Stimulated activated CD4-positive, alpha-beta T cell treated with anti-CD3 and anti-CD28 coated beads, Interleukin-1b, Interleukin-23, amount 100 ng/mL, for 4 hours (primary cell): ENCODE measurements around the gene LOXHD1.

ENCODE experiments used
- DNase-seq, 2 donors: peaks; one replicate each; pipeline ENCODE4 v3.0.0-alpha.2; 2020; ENCODE audit warnings: low read depth in 2 of 2

The LOXHD1 gene

DNA sequence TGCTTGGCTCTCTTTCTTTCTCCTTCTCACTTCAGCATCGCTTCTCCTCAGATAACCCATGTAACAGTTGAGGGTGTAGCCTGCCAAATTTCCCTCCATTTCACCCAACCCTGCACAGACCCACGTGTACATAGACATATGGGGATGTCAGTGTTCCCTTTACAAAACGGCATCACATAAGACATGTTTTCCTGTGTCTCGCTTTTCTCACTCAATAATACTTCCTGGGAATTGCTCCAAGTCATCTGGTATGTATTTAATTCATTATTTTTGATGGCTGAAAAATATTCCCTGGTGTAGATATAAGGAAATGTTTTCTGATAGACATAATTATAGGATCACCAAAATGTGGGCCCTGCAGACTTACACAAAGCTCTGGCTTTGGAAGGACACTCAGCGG lies 176.8 kb downstream of the LOXHD1 start:
- DNase-seq = no peak

DNA sequence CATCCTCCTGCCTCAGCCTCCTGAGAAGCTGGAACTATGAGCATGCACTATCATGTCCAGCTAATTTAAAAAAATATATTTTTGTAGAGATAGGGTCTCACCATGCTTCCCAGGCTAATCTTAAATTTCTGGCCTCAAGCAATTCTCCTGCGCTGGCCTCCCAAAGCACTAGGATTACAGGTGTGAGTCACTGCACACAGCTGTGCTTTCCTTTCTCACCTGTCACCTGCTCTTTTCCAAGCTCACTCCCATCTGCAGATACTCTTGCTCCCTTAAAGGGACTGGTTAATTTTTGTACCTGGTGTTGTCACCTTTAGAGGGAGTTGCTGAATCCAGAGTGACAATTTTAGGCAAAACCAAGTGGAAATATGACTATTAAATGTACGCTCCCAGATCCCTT lies 178.2 kb downstream of the LOXHD1 start:
- no peak for DNase-seq

DNA sequence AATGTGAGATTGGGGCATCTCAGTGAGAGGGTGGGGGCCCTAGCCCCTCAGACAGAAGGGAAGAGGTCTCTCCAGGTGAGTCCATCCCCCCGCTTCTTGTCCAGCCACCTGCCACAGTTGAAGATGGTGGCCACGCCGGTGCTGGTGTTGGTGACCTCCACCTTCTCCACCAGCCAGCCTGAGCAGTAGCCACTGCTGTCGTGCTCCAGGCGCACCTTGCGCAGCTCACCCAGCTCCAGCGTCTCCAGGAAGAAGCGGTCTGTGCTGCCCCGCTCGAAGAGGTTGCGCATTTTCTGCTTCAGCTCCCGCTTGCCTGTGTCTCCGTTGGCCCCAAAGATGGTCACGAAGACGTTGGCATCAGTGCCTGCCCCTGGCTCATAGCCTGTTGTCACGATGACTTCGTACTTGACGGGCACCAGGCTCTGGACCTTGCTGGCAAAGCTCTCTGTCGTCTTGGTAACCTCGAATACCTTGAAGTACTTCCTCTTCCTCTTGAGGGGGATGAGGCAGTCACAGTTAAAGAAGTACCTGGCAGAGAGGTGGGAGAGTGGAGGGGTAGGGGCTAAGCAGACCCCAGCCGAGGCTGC lies 179.5 kb downstream of the LOXHD1 start:
- DNase-seq = no peak

DNA sequence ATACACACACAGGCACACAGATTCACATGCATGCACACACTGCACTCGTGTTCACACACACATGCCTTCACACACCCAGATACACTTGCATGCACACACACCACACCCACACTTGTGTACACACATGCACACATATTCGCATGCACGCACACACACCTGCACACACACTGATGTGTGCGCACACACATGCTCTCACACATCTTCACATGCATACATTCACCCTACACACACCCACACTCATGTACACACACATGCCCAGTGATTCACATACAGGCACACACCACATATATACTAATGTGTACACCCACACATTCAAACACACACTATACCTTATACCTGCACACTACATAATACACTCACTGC lies 181.6 kb downstream of the LOXHD1 start:
- DNase-seq = no peak

DNA sequence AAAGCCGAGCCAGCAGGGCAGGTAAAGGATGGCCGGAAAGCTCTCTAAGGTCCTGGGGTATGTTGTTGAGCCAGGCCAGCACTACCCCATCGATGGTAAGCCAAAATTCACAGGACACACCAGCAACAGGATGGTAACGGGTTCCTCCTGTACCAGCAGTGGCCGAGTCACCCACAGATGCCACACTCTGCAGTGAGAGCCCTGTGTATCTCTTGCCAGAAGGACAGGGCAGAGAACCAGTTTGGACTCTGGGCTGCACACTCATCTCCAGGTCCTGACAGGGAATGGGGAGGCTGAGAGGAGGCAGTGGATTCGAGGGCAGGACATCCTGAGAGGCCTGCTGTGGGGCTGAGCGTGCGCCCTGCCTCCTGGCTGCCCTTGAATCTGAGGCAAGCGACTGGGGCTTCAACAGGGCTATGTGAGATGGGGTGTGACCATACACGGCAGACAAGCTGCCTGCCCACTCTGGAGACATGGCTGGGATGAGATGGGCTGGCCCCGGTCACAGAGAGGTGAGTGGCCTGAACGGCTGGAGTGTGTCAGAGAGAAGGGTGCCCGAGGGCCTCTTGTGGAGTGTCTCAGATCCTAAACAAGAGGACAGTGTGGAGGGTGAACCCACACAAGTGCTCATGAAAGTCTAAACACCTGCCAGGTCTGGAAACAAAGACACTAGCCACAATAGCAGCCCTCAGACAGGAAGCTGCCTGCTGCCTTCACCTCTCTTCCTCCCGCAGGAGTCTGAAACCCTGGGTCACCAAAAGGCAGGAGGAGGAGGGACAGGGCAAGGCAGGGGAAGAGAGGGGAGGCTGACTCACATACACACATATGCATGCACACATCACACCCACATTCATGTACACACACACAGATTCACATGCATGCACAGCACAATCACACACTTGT lies 182.3 kb downstream of the LOXHD1 start:
- no peak for DNase-seq

DNA sequence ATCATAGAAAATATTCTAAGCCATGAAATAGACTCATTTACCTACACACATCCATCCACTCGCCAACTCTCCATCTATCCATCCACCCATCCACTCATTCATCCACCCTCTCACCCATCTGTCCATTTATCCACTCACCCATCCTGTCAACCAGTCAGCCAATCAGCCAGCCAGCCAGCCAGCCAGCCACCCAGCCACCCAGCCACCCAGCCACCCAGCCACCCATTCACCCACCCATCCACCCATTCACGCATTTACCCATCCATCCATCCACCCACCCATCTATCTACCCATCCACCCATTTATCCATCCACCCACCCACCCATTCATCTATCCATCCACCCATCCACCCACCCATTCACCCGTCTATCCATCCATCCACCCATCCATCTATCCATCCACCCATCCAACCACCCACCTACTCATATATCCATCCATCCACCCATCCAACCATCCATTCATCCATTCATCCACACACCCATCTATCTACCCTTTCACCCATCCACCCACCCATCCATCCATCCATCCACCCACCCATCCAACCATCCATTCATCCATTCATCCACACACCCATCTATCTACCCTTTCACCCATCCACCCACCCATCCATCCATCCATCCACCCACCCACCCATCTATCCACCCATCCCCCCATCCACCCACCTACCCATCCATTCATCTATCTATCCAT lies 185.1 kb downstream of the LOXHD1 start:
- DNase-seq = no peak

DNA sequence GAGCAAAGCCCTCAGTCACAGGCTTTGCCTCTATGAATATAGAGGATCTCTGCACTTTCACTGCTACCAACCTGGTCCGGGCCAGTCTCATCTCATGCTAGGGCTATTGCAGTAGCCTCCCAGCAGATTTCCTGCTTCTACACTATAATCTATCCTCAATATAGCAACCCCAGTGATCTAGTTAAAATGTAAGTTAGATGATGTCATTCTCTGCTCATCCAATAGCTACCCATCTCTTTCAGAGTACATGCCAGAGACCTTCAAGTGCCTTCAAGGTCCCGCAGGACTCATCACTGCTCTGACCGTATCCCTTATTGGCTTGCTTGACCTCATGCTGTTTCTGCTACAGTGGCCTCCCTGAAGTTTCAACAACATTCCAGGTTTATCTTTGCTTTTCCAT lies 186.3 kb downstream of the LOXHD1 start:
- DNase-seq = no peak

DNA sequence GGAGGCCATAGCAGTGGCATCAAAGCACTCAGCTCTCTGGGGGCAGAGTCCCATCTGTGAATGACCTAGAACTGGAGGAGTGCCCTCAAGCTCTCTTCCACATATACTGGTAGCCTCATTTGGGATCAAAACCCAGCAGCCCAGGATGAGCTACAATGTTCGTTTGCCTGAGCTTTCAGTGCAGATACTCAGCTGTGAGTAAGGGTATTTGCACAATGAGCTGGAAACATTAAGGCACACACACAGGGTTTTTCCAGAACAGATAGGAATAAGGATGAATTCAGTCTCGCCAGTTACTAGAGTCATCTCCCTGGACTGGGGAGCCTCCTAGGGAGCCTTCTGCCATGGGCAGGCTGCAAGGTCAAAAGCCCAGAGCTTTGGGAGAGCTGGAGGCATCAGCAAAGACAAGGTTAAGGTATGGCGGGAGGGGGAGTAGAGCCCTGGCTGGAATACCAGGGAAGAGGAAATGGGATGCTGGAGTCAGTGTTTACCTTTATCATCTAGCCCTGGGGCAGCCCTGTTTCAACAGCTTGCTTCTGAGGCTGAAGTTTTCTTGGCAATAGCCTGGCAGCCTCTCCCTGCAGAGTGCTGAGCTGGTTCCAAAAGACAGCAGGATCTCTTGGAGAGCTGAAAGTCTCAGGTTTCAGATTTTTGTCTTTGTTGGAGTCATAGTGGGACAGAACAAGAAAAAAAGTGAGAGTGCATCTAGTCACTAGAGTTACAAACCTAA lies 187.7 kb downstream of the LOXHD1 start:
- no peak for DNase-seq

DNA sequence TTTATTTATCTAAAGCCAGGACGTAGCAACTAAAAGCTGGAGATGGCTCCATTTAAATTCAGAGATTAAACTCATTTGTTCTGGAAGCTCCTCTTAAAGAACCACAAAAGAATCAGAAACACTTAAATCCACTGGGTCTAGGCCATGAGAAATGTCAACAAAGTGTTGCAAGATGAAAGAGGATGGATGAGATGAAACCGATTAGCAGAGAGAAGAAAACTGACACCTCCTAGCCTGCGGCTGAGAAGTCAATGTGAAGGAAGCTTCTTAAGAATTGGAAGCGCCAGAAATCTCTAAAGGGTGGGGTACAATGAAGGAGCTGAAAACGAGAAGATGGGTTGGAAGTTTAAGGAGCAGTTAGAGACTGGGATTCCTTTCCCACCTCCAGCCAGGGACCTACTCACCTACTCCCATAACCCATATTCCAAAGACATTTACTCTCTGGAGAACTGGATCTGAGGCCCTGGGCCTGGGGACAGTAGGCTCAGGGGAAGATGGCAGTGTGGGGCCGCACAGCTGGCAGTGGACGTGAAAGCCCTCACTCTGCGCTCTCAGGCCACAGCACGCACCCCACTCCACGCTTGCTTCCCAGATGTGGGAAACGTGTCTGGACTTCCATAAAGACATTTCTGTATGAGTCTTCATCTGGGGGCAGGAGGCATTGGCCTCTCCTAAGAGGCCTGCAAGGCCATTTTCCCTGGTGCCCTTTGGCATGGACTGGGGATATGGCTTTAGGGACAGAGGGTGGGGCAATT lies 188.4 kb downstream of the LOXHD1 start:
- no peak for DNase-seq

DNA sequence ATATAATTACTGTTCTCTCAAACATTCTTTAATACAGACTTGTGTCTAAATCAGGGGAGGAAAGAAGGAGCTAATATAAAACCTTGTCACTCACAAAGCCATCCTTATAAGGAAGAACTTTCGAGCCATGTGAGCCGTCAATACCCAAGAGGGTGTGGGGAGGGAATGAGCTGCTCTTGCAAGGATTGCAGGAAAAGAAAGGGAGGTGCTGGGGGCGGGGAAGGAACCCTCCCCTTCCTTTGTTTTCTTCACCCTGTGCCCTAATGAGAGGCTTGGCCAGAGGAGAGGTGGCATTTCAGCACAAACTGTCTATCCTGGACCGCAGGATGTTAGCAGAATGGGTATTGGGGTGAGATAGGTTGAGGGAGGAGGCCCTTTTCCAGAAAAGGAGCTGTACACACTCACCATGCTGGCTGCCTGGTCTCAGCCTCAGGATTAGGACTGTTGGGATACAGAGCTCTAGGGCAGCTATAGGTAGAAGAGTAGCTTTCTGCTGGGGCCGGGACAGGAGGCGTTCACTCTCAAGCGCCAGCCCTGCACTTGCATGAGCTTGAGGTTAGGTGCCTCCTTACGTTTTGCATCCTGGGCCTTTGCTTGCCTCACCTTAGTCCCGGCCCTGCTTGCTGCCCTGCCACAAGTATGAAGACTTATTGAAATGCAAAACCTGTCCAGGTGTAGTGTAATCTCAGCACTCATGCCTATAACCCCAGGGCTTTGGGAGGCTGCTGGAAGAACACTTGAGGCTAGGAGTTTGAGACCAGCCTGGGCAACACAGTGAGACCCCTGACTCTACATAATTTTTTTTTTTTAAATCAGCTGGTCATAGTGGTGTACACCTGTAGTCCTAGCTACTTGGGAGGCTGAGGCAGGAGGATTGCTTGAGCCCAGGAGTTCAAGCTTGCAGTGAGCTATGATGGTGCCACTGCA lies 190.5 kb downstream of the LOXHD1 start:
- no peak for DNase-seq

DNA sequence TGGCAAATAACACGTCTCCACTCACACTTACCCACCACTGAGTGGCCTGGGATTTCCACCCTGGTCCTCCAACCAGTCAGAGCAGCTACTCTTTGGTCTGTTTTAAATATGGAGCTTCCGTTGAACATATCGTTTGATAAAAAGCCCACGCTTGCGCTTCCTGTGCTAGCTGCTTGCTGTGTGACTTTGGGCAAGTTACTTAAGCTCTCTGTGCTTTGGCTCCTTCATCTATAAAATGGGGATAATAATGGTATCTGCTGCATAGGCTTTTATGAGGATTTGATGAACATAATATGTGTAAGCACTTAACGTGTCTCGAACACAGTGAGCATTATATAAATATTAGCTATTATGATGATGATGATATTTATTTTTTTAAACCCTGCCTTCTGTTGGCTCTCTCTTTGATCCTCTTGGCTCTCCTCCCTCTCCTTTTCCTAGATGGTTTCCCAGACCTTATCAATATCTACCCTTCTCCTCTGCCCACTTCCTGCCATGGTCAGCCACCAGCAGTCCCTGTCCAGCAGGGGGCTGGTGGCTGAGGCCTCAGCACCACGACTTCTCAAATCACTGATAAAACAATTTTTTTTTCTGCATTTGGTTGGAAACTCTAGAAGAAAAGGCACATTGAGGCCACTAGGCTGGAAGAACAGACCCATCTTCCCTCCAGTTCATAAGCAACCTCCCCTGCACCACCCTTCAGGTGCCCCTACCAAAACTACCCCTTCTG lies 191.9 kb downstream of the LOXHD1 start:
- no peak for DNase-seq

DNA sequence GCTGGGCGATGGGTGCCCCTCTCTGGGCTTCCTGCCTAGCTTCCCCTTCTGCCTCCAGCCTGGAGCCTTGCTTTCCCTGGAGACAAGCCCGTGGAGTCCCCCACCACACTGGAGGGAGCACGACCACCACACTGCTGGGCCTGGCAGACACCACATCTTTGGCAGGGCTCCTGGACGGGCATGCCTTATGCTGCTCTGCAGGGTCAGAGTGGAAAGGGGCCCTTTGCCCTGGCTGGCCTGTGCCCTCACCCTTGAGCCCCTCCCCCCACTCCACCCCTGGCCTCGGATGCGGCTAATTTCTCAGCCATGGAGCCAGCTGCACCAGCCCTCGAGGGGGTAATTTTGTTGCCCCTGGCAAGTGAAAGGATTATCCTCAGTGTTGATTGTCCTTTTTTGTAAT lies 194.5 kb downstream of the LOXHD1 start:
- no peak for DNase-seq

DNA sequence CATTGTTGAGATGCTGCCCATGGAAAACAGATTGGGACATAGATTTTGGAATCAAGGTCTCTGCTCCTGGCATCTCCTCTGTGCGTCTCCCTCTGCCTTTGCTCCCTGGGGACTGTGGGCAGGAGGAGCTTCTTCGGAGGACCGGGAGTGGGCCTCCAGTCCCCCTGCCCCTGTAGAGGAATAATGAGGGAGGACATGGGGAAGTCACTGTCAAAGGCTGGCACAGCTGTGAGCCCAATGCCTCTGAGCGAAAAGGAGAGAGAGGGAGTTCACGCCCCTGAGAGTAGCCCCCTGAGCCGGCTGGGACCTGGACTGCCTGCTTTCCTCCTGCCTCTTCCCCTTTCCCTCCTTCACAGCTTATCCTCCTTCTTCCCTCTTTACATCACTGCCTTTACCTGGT lies 195.0 kb downstream of the LOXHD1 start:
- DNase-seq = no peak

DNA sequence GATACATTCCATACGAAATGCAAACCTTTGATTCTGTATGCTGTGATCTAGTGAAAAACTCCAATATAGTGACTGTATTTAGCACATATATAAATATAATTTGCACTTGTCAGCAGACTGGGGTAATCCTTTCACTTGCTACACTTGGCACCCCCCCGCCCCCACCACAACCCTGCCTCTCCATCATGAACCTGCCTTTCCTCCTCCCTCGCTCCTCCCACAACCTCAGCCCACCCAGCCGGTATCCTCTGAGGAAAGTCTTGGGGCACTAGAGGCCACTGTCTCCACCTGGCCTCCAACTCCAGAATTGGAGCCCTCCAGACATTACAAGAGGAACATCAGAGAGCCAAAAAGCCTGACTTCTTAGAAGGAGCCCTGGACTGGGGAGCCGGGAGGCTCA lies 196.3 kb downstream of the LOXHD1 start:
- DNase-seq = no peak

DNA sequence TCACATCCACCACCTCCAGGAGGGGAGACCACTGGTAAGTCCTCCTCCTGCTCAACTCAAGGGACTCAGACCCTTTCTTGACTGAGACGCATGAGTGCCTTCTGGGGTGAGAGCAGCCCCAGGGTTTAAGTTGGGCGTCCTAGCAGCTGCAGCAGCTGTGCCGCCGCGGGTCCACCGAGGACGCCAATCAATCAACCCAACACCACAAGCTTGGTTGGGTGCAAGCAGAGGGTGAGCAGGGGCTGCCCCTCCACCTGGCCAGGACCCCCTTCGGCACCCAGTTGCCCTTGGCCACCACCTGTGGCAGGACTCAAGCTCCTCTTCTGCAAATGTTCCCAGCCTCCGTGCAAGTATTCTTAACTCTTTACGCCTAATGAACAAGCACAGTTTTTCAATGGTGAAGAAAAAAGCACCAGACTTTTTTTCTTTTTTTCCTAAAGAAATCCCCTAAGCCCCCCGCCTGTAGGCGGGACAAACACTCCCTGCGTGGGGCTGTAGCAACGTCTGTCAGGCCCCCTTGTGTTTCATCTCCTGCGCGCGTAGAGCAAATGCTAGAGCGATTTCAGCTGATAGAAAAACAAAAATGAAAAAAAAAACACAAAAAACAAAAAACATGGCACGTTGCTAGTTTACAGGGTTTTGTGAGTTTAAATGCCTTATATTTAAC lies 197.1 kb downstream of the LOXHD1 start:
- DNase-seq = no peak

DNA sequence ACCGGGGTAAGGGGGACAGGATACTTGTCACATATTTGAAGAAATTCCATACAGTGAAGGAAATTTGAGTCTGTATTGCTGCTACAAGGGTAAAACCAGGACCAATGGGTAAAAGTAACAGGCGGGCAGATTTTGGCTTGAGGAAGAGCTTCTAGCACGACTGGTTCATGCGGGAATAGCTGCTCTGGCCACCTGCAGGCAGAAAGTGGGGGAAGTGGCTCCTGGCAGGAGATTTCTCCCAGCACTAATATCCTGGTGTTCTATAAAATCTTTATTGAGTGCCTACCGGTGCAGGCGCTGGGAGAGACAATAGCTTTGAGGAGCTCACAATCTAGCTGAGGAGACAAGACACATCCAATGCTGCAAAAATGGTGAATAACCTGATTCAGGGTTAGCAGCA lies 198.5 kb downstream of the LOXHD1 start:
- DNase-seq = no peak

DNA sequence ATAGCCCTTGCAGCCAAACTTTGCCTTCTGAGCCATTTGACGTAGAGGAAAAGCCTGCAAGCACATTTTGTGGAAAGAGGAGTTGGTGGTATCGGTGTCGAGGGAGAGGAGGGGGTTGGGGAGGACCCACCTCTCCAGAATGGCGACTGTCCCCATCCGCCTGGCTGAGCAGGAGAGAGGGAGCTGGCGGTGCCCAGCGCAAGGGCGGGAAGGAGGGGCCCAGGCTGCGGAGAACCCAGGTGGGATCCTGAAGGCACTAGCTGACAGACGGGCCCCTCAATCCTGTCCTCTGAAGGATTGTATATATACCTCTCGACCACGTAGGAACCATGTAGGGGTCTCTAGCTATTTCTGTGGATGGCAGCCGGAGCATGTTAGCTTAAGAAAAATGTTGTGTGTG lies 200.3 kb downstream of the LOXHD1 start:
- no peak for DNase-seq

DNA sequence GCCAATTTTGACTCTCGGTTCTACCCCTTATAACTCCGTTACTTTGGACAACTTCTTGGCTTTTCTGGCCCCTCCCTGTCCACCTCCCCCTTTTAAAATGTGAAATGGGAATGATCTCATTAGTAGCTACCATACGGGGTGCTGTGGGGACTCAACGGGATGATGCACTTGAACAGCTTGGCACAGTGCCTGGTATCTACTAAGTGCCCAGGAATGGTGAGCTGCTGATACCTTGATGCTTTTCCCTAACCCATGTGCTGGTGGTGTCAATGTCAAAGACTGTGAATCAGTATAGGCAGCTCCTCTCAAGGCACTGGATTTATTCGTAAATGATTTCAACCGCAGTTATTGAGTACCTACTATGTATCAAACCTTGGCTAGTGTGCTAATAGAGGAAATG lies 204.2 kb downstream of the LOXHD1 start:
- DNase-seq = no peak

DNA sequence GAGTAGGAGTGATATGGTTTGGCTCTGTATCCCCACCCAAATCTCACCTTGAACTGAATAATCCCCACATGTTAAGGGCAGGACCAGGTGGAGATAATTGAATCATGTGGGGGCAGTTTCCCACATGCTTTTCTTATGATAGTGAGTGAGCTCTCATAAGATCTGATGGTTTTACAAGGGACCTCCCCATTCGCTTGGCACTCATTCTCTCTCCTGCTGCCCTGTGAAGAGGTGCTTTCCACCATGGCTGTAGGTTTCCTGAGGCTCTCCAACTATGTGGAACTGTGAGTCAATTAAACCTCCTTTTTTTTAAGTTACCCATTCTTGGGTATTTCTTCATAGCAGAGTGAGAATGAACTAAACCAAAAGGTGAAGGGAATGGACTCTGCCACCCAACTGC lies 207.5 kb downstream of the LOXHD1 start:
- no peak for DNase-seq
